Neural cell (in vitro differentiated cells): ENCODE measurements around the gene CST4. TPM values are rescaled to one million over a fixed set of nuclear protein-coding genes. Genes with fewer than 3 reads are reported as not detected.

Experiments used
- H2AFZ ChIP-seq: fragments of 200-600, 300-800 bp; sonication (generic), shearing (Covaris generic); 2 replicates; pipeline ENCODE4 v1.6.0; 2014; ENCODE audit warnings: low read depth, mild to moderate bottlenecking, antibody characterized with exemption, low read length, moderate library complexity
- H3F3A ChIP-seq: fragments of 200-600 bp; shearing (Covaris generic); 2 replicates; pipeline ENCODE4 v1.6.1; 2016; ENCODE audit warnings: mild to moderate bottlenecking, moderate library complexity, mixed read lengths, antibody characterized with exemption, low read length; ENCODE audit not compliant: insufficient read depth, poor library complexity, severe bottlenecking
- H3K27ac ChIP-seq: fragments of 200-600, 300-800 bp; sonication (generic), shearing (Covaris generic); 2 replicates; pipeline ENCODE4 v1.5.1; 2014; ENCODE audit warnings: mild to moderate bottlenecking, low read length, moderate library complexity
- H3K27me3 ChIP-seq: fragments of 300-800, 200-600 bp; sonication (generic), shearing (Covaris generic); 2 replicates; pipeline ENCODE4 v1.6.0; 2014; ENCODE audit warnings: mild to moderate bottlenecking, low read depth, low read length, moderate library complexity; ENCODE audit not compliant: insufficient read depth
- H3K36me3 ChIP-seq: fragments of 300-800, 200-600 bp; sonication (generic), shearing (Covaris generic); 2 replicates; pipeline ENCODE4 v1.5.1; 2014; ENCODE audit warnings: mild to moderate bottlenecking, antibody characterized with exemption, low read length, moderate library complexity; ENCODE audit not compliant: insufficient read depth
- H3K4me2 ChIP-seq: fragments of 300-800, 200-600 bp; sonication (generic), shearing (Covaris generic); 2 replicates; pipeline ENCODE4 v1.6.0; 2014; ENCODE audit warnings: mild to moderate bottlenecking, low read length
- H3K4me3 ChIP-seq: fragments of 300-800, 200-600 bp; sonication (generic), shearing (Covaris generic); 2 replicates; pipeline ENCODE4 v1.5.1; 2014; ENCODE audit warnings: mild to moderate bottlenecking, low read length, moderate library complexity
- H3K79me2 ChIP-seq: fragments of 200-600 bp; shearing (Covaris generic); replicated peaks from 2 replicates; pipeline ENCODE4 v1.6.0; 2014; ENCODE audit warnings: mild to moderate bottlenecking, low read length, moderate library complexity; ENCODE audit not compliant: insufficient read depth
- H3K9ac ChIP-seq: fragments of 300-800, 200-600 bp; sonication (generic), shearing (Covaris generic); 2 replicates; pipeline ENCODE4 v1.6.1; 2016; ENCODE audit warnings: mild to moderate bottlenecking, low read length, mixed read lengths
- H3K9me2 ChIP-seq: fragments of 200-600 bp; shearing (Covaris generic); 2 replicates; pipeline ENCODE4 v1.6.1; 2016; ENCODE audit warnings: mild to moderate bottlenecking, low read length, mixed read lengths; ENCODE audit not compliant: insufficient read depth
- H3K9me3 ChIP-seq: fragments of 200-600, 300-800 bp; sonication (generic), shearing (Covaris generic); 2 replicates; pipeline ENCODE4 v1.6.1; 2016; ENCODE audit warnings: mild to moderate bottlenecking, mixed run types, low read length, moderate library complexity, mixed read lengths
- H4K20me1 ChIP-seq: fragments of 200-600 bp; shearing (Covaris generic); 2 replicates; pipeline ENCODE4 v1.6.1; 2016; ENCODE audit warnings: mild to moderate bottlenecking, mixed run types; ENCODE audit not compliant: insufficient read depth
- CTCF ChIP-seq: fragments of 450-650 bp; IDR thresholded peaks from 2 replicates; pipeline ENCODE4 v1.5.1; 2014; ENCODE audit warnings: antibody characterized with exemption, mild to moderate bottlenecking, moderate library complexity; ENCODE audit not compliant: poor library complexity, severe bottlenecking
- EP300 ChIP-seq: fragments of 450-650 bp; conservative IDR thresholded peaks from 2 replicates; pipeline ENCODE4 v1.6.1; 2014; ENCODE audit warnings: antibody characterized with exemption, mild to moderate bottlenecking, moderate library complexity; ENCODE audit not compliant: poor library complexity, severe bottlenecking
- MXI1 ChIP-seq: fragments of 450-650 bp; conservative IDR thresholded peaks from 2 replicates; pipeline ENCODE4 v1.6.1; 2014; ENCODE audit warnings: antibody characterized with exemption, mild to moderate bottlenecking; ENCODE audit not compliant: poor library complexity, severe bottlenecking
- POLR2AphosphoS5 ChIP-seq: IDR thresholded peaks from 2 replicates; pipeline ENCODE4 v1.6.1; 2012
- RAD21 ChIP-seq: fragments of 450-650 bp; conservative IDR thresholded peaks from 2 replicates; pipeline ENCODE4 v1.6.1; 2014; ENCODE audit warnings: antibody characterized with exemption, mild to moderate bottlenecking, moderate library complexity
- SMC3 ChIP-seq: fragments of 450-650 bp; conservative IDR thresholded peaks from 2 replicates; pipeline ENCODE4 v1.6.1; 2014; ENCODE audit warnings: antibody characterized with exemption, mild to moderate bottlenecking, moderate library complexity; ENCODE audit not compliant: poor library complexity
- TAF1 ChIP-seq: IDR thresholded peaks from 2 replicates; pipeline ENCODE4 v1.6.1; 2012; ENCODE audit warnings: low read depth
- polyA plus RNA-seq: library from polyadenylated mRNA; depleted of rRNA; stranded (reverse); fragments of >200 nt; gene quantifications from 2 replicates; pipeline ENCODE4 v1.2.3, GENCODE V29; 2014
- TF ChIP-seq, protein P1 (sequence below): IDR thresholded peaks from 2 replicates; pipeline ENCODE4 v1.6.1; 2012; ENCODE audit warnings: borderline replicate concordance

CST4 gene
- polyA plus RNA-seq, 1 donor from 2014 or later, result not detected

DNA sequence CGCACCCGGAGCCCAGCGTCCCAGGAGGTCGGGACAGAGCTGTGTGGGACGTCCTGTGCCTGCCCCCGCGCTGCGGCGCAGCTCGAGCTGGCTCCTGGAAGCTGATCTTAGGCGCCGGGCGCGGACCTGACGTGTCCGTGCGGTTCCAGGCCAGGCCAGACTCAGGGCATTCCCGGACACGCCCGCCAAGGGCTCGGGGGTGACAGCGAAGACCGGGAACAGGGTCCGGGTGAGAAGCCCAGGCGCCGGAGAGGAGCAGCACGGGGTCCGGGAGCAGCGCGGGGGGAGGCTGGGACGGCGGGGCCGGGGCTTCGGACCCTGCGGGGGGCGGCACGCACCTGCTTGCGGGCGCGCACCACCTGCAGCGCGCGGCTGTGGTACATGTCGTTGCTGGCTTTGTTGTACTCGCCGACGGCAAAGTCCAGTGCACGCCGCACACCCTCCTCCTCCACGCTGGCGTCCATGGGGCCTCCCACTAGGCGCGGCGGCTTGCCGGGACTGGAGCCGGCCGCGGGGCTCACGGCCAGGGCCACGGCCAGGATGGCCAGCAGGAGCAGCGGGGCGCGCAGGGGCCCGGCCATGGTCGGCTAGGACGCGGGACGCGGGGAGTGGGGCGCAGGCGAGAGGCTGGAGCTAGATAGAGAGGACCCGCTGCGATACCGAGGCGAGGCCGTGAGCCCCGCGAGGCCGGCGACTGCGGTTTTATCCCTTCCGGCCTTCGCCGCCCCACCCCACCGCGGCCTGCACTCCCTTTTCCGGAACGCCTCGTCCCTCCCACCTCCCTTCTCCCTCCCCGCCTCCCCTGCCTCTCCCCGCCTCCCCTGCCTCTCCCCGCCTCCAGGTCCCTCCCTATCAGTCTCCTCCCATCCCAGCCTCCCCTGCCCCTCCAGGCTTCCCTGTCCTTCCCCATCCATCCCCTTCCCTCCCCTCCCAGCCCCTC is 51.3 kb downstream of the CST4 start, which contains the start of gene CST3:
TSS of gene CST3 (minus strand) at position 674 of the 940 bp plus-strand sequence. CDS start at position 581, 93 bp downstream.
- peak; percentile 42 for TF ChIP-seq MXI1
- TF ChIP-seq, protein P1, sequence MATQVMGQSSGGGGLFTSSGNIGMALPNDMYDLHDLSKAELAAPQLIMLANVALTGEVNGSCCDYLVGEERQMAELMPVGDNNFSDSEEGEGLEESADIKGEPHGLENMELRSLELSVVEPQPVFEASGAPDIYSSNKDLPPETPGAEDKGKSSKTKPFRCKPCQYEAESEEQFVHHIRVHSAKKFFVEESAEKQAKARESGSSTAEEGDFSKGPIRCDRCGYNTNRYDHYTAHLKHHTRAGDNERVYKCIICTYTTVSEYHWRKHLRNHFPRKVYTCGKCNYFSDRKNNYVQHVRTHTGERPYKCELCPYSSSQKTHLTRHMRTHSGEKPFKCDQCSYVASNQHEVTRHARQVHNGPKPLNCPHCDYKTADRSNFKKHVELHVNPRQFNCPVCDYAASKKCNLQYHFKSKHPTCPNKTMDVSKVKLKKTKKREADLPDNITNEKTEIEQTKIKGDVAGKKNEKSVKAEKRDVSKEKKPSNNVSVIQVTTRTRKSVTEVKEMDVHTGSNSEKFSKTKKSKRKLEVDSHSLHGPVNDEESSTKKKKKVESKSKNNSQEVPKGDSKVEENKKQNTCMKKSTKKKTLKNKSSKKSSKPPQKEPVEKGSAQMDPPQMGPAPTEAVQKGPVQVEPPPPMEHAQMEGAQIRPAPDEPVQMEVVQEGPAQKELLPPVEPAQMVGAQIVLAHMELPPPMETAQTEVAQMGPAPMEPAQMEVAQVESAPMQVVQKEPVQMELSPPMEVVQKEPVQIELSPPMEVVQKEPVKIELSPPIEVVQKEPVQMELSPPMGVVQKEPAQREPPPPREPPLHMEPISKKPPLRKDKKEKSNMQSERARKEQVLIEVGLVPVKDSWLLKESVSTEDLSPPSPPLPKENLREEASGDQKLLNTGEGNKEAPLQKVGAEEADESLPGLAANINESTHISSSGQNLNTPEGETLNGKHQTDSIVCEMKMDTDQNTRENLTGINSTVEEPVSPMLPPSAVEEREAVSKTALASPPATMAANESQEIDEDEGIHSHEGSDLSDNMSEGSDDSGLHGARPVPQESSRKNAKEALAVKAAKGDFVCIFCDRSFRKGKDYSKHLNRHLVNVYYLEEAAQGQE, result no peak
- TF ChIP-seq CTCF, result no peak
- peak; percentile 53 for TF ChIP-seq TAF1
- TF ChIP-seq POLR2AphosphoS5, result peak; percentile 36
- no peaks in the 10 kb centered on the region for H3F3A ChIP-seq
- H3K4me2 ChIP-seq, result peak within 1 kb of the TSS; percentile 33
- H3K27ac ChIP-seq, result no peak within 1 kb of the TSS
- H2AFZ ChIP-seq, result peak within 1 kb of the TSS; percentile 56
- no peaks in the 10 kb centered on the region for H3K9me2 ChIP-seq
- no peaks in the 10 kb centered on the region for H4K20me1 ChIP-seq
- no peaks in the 10 kb centered on the region for H3K9me3 ChIP-seq
- peak within 1 kb of the TSS; percentile 82 for H3K4me3 ChIP-seq
- peaks cover 4% of the 10 kb centered on the region for H3K27me3 ChIP-seq
- H3K9ac ChIP-seq, result peak within 1 kb of the TSS; percentile 72
- H3K36me3 ChIP-seq, result no peaks in the 10 kb centered on the region
- H3K79me2 ChIP-seq, result no peaks in the 10 kb centered on the region

DNA sequence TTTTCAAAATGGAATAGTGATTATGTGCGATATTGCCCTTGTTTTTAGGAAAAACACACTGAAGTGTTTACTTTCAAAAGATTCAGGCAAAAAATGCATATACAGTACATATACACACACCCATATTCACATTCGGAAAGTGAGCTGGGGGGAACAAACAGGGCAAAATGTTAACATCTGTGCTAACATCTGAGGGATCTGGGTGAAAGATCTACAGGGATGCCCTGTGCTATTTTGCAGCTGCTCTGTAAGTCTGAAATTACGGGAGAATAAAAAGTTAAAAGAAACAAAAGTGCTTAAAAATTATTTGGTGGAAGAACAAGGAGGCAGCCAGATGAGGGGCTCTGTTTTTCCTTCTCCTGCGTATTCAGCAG is 51.9 kb downstream of the CST4 start:
- Histone ChIP-seq H3K9me2 (no peaks in the 10 kb centered on the region), H3K27me3 (peaks cover 4% of the 10 kb centered on the region), H3K36me3 (no peaks in the 10 kb centered on the region), H3K4me2 (peak overlapping the region; percentile 33), H3K79me2 (no peaks in the 10 kb centered on the region), H4K20me1 (no peaks in the 10 kb centered on the region), H3K4me3 (peak overlapping the region; percentile 82), H3K27ac (no peak overlapping the region), H3K9ac (peak overlapping the region; percentile 72), H2AFZ (peak overlapping the region; percentile 56), H3K9me3 (no peaks in the 10 kb centered on the region), H3F3A (no peaks in the 10 kb centered on the region)
- no peak for TF ChIP-seq POLR2AphosphoS5

DNA sequence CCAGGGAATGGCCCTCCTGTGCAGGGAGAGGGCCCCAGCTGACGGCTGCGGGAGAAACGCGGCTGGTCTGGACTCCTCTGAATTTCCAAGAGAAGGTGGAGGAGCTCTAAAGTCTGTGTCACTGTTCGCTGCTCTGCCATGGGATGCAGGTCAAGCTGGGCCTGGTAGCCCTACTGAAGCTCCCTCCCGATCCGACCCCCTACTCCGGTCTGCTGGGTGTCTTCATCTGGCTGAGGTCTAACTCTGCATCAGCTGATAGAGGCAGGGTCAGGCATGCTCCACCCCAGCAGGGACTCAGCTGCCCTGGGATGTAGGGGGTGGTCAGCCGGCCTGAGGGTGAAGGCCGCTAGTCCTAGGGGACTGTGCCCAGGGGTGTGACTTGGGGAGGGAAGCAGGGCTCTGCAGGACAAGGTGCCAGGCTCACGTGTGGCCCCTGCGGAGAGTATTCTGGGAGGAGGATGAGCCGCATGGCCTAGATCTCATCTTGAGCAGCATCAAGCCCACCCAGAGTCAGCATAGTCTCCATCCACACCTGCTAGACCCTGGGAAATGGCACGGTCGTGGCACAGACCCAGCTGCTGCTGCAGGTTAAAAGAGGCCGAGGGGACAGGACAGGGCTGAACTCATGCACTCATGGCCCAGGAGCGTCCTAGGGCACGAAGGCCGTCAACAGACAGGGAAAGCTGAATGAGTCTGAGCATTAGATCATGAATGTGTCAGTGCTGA is 52.5 kb downstream of the CST4 start:
- H3K9me2 ChIP-seq, result no peaks in the 10 kb centered on the region
- no peak overlapping the region for H3K9ac ChIP-seq
- TF ChIP-seq CTCF (no peak), SMC3 (no peak), MXI1 (no peak), RAD21 (no peak), EP300 (no peak), TAF1 (no peak), POLR2AphosphoS5 (no peak)
- TF ChIP-seq, protein P1, result no peak

More for the DNA sequence above, 52.5 kb downstream of the CST4 start:
- Histone ChIP-seq H3K4me2 (peak overlapping the region; percentile 33), H3K4me3 (peak overlapping the region; percentile 82), H3K79me2 (no peaks in the 10 kb centered on the region), H3K9me3 (no peaks in the 10 kb centered on the region), H3K27me3 (peaks cover 4% of the 10 kb centered on the region), H3F3A (no peaks in the 10 kb centered on the region), H3K36me3 (no peaks in the 10 kb centered on the region), H4K20me1 (no peaks in the 10 kb centered on the region), H3K27ac (no peak overlapping the region), H2AFZ (no peak overlapping the region)
